Measurements from ENCODE around the gene CNTNAP2.
A peak's percentile ranks its signal among the peaks of the same experiment; 100 is the strongest.

CNTNAP2 gene

DNA sequence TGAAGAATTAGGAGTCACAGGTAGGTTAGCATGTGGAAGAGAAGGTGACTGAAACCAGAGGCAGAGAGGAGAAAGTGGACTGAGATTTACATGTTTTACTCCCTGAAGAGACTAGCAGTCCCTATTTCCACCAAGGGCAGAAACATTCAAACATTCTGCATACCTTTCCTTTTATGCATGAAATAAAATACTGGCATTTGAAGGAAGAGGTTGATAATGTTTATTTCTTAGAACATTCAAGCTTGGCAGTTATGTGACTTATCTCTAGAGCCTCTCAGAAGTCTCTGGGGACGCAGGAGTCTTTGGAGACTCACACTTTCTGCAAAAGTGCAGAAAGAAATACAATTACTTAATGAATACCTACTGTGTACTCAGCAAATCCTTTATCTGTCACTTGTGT, 1966.8 kb downstream of the CNTNAP2 start:
- DNase-seq: no peak

DNA sequence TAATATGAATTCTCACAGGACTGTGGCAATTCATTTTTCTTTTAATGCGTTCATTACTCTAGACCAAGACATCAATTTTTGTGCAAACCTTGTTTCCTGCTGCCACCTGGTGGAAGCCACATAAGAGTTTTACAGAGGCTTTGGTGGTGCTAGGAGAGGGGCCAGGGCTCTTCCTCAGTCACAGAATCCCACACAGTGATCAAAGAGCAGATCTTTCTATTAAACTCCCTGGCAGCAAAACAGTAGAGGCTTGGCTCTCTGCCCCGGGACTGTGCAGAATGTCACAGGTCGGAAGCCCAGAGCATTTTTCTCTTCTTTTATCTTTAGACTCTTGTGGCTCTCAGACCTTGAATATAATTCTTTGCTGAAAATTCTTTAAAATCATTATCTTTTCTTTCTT, 1967.5 kb downstream of the CNTNAP2 start:
- DNase-seq: peak; percentile 53

DNA sequence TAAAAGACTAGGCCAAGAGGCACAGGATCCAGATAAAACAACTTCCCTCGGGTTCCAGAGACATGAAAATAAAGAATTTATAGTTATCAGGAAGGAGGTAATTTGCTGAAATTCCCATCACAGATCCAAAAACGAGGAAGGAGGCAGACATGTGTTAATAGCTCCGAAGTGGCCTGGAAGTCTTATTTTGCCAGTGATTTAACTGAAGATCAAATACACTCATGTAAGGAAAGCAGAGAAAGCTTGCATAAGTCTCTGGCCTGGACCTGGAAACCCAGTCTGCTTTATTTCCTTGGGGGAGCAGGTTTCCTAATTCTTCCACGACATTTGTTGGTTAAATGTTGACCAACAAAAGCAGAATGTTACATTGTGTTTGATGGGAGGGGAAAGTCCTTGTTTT, 1975.3 kb downstream of the CNTNAP2 start:
- DNase-seq: no peak

DNA sequence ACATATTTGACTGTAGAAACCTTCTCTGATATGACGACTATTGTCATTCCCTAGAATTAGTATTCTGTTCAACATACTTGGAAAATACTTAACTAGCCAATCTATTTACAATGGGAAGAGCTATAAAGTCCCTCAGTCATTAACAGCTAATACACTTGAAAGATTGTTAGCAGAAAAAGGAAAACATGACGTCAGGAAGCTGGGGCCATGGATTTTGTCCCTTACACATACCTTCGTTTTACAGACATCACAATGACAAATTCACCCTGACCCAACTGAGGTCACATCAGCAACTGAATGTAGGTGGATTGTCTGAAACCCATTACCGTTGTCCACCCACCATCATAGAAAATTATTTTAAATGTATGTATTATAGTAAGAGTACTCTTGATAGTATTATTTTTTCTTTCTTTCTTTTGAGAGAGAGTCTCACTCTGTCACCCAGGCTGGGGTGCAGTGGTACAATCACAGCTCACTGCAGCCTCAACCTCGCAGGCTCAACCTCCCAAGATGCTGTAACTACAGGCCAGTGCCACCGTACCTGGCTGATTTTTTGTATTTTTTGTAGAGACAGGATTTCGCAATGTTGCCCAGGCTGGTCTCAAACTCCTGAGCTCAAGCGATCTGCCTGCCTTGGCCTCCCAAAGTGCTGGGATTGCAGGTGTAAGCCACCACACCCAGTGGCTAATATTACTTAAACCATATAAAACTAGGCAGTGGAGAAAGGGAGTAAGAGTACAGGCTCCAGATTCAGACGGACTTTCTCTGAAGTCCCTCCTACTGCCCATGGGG, 1977.0 kb downstream of the CNTNAP2 start:
- DNase-seq: no peak

DNA sequence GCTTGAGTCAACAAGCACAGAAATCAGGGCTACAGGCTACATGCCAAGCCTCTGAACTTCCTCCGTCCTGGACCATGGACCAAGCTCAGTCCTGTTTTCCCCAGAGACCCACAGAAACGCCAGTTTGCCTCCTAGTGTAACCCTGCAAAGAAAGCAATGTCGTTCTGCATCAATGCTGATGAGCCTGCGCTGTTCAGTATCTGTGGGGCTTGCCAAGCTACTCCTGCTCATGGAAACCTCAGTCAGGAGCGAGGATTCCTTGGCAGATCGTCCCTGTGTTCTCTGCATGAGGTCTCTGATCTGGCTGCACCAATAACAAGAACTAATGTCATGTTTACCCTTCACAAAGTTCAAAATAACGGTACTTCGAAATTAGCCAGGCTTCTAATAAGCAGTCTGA, 1978.5 kb downstream of the CNTNAP2 start:
- DNase-seq: no peak

DNA sequence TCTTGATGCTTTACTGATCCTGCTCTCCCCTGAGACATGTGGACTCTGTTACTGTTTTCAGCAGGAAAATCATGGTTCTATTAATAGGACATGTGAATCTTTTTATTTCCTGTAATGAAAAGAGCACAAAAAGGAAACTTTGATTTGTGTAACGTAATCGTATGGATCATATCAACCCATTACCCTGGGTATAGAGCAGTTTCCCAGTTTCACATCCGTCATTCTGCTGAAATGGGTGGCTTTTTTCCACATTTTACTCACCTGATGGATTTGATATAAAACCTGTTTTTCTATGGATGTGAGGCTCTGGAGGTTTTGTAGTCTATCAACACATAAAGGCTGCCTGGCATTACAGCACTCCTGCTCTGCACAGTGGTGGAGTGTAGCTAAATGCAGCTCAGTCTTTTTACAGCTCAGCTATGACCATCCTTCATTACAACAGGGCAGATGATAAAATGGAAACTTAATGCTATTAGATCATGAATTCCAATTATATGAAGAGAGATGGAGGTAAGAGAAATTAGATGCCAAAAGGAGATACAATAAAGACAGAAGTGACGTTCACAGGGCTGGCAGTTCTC, 1987.6 kb downstream of the CNTNAP2 start:
- DNase-seq: no peak

DNA sequence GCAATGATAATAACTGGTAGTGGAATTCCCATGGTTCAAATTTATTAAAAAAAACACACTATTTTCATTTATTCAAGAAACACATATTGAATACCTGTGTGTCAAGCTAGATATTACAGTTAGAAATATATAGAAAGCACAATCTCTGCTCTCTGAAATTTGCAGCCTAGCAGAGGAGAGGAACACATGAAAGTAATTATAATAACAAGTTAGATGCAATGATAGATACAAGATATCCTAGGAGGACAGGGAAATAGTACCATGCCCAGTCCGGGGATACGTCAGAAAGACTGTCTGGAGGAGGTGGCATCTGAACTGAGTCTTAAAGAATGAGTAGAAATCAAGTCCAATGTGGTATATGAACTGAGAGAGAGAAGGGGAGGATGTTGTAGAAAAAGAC, 1988.3 kb downstream of the CNTNAP2 start:
- no peak for DNase-seq

DNA sequence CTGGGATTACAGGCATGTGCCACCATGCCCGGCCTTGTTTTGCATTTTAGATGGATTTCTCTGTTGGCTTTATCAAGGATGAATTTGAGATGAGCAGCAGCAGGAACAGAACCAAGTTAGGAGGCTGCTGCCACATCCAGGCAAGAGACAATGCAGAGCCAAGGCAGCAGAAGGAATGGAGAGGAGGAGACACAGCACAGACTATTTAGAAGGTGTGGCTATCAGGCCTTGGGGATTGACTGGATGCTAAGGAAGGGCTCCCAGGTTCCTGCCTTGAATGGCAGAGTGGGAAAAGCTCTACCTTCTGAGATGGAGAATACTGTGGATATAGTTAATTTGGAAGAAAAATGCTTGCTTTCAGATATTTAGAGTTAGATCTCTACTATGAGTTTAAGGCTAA, 1989.3 kb downstream of the CNTNAP2 start:
- DNase-seq: no peak

DNA sequence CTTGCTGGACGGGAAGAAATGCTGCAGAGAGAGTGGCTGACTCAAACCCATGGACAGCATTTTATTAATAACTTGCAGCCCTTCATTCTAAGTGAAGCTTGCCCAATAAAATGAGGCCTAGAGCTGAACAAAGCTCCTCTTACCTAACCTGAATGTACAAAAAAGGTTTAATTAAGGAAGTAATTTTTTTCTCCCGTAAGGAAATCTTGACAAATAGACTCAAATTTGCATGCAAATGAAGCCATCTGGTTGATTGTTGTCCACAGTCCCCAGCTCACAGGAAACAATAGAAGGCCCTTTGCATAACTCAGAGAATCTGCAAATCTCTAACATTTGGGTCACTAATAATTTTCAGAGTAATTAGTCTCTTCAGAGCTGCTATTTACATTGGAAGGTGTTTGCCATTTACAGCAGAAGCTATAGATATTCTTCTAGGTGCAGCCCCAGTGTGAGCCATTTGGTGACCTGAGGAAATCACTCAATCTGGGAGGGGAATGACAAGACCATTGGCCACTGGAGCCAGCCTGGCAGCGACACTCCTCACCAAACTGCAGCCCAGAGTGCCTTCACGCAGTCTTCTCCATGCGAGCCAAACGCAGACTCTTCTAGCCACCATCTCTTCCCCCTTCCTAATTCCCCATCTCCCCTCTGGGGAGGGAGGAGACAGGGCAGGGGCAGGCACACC, 1991.0 kb downstream of the CNTNAP2 start:
- DNase-seq: no peak

DNA sequence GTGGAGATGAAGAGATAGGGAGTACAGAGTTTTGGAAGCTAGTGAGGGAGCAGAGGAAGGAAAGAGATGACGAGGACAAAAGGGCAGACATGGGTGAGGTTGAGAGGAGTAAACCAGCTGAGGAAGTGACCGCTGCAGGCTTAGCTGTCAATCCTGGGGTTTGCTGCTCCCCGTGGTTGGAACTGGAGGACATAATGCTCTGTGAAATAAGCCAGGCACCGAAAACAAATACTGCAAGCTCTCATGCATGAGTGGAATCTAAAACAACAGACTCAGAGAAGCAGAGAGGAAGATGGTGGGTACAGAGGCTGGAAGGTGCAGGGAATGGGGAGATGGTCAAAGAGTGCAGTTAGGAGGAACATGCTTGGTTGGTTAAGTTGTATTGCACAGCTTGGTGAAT, 1991.8 kb downstream of the CNTNAP2 start:
- no peak for DNase-seq

DNA sequence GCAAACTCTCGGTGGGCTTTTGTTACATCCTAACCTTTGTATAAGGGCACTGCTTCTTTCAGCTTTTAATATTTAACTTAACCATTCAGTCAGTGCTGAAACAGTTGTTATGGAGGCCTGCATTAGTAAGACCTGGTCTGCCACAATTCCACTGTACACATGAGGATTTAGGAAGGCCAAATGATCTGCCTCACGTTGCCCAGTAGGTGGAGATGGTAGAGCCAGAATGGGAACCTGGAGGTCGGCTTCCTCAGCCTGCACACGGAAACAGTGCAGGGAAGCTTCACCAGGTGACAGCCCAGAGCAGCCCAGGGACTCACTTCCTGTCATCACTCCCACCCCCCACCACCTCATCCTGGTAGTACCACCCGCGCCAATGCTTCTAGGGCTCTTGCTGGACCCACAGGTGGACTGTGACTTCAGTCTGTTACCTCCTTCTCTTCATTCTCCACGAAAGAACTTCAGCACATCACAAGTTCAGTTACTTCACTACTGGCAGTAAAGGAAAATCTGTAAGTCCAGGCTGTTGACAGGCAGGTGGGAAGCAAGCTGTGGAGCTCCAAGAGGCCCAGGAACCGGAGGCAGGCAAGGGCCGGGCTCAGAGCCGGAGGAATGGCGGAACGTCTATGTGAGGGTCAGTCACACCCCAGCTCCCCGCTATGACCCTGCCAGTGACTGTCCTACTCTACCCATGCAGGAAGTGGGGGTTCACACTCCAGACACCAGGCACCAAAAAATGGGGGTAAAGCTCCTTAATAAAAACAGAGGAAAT, 1993.7 kb downstream of the CNTNAP2 start:
- no peak for DNase-seq

DNA sequence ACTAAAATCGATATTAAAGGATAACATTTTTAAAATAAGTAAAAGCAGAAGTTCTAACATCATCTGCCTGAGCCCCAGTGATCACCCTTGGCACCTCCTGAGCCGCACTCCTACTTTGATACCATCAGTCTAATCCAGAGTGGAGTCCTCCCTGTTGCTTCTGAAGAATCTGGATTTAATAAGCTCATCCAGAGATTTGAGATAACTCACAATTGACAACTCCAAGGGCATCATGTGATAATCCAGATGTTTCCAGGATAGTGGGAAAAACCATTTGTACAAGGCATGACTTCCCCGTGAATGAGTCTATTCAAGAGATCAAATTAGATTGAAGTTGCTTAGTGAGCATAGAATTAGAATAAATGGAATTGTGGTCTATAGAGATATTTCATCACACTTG, 1998.2 kb downstream of the CNTNAP2 start:
- no peak for DNase-seq

DNA sequence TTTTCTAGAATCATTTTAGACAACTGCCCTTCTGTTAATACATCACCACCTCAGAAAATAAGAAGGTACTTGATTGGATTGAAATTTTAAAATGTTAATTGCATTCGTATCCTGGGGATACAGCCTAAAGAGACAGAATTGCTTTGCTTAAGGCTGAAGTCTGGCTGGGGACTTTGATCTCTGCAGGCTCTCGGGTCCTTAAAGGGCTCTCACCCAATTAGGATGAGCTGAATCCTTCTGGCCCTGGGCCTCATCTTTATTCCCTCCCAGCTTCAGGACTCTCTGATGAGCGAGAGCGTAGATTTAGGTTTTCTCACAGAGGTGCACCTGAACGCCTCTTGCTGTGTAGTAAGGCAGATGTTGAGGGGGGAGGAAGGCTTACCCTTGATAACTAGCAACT, 1998.7 kb downstream of the CNTNAP2 start:
- no peak for DNase-seq

DNA sequence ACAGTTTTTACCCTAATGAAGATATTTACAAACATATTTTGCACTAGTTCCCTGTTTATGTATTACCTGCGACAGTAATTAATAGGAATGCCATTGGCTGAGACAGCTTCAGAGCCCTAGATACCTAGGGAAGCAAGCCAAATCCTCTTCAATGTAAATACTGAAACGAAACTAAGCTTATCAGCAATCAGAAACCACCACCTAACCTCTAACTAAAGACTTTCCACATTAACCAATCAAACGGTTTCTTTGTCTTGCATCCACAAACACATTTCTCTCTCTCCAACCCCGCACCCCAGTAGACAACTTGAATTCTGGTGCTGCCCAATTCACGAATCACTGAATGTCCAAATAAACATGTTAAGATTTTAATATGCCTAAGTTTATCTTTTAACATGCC, 1999.6 kb downstream of the CNTNAP2 start:
- no peak for DNase-seq

DNA sequence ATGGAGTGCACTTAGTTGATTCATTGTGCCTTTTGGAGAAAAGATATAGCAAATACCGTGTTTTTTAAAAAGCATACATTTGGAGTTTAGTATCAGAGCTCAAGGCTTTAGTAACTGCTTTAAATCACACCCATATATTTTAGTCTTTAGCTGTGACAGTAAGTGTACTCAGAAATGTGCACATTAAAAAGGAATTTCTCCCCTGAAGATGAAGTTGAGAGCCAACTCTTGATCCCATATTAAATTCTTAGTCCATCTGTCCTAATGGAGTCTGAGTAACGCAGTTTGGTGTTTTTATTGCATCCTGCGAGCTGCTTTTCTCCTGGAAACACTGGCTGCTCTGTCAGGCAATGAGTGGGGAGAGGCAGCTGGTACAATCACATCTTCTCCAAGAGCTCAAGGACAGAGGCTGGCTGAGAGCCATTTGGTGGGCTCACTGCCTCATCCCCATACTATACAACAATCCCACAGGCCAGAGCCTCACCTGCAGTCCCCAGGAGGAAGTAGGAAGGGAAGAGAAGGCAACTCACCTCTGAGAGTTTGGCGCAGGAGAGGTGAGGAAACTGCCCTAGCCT, 2000.3 kb downstream of the CNTNAP2 start:
- no peak for DNase-seq

DNA sequence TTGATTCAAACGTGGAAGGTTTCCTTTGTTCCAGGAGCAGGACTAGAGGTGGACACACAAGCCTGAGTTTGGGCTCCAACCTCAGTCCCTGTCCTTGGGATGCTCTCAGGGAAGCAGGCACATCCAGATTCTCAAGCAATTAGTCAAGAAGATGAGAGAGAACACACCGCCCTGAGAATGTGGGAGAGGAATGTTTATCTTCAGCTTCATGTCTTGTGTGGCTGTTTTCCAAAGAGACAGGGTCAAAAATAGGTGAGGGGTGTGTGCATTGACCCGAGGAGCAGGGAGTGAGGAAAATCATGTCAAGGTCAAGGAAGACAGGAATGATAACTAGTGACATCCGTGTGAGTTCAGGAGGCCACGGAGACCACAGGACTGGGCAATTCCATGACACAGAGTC, 2001.8 kb downstream of the CNTNAP2 start:
- no peak for DNase-seq

DNA sequence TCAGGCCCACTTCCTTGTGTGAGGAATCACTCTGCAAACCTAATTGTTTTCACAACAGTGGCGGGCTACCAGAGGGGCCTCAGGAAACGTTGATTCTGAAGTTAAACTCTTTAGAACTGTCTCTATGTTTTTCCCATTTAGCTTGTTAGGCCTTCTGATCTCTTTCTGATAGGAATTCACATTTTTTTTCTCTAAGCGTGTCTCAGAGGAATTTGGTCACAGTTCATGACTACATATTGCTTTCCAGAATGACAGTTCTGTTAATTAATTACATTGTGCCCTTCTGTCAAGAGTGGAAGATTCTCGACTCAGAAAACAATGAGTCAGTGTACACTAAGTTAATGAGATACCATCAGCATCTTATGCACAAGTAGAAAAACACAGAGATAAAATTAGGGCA, 2004.8 kb downstream of the CNTNAP2 start:
- DNase-seq: no peak

DNA sequence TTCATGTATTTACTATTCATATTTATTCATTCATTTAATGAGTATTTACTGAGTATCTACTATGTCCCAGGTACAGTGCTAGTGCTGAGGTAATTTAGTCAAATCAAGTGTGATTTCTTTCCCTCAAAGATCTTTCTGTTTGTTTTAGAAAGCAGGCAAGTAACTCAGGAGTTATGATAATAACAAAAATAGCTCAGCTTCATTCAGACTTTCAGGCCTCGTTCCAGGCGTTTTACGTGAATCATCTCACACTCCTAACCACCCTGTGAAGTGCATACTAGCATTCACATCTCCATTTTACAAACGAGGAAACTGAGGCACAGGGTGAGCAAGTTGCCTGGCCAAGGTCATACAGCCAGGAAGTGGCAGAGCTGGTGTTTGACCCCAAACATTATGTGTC, 2005.2 kb downstream of the CNTNAP2 start:
- no peak for DNase-seq

DNA sequence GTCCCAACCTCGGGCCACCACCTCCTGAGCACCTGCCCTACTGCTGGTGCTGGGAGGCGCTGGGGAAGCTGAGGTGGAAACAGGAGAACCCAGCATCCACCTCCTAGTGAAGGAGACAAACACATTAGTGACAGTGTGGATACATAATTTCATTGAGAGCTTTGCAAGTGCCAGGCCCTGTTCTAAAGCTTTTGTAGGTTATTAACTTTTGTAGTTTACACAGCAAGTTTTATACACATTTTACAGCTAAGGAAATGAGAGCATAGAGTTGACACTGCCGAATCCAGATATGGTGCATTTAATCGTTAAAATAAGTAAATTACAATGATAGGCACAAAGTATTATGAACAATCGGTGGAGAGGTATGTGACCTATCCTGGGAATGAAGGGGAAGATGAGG, 2007.9 kb downstream of the CNTNAP2 start:
- no peak for DNase-seq

DNA sequence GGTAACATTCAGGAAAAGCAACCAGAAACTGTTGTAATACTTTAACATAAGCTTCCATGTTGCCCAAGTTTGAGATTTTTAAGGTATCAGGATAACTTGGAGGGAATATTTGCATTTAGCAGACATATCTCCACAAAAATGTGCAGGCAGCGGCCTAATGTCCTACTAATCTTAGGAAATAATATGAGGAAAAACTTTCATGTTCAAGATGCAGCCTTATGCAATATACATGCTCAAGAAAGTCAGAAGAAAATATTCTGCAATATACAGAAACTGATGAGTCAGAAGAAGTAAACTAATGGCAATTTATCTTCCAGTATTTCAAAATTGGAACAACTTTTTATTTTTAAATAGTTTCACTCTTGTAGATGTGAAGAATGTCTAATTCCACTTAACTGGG, 2010.8 kb downstream of the CNTNAP2 start:
- DNase-seq: no peak

DNA sequence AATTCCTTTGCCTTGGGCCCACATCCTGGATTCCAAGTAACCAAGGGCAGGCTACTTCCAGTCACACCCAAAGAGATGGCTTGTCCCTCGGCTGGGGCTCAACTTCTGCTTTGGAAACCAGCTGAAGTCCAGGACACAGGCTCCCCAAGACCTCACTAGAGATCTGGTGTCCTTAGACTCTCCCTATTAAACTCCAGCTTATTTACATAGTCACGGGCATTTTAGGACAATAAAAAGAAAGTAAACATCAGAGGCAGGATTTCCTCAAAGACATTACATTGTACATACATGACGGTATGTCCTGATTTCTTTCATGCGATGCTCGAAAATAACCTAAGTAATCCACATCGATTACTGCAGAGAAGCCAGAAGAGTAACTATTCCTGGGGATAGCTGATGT, 2012.4 kb downstream of the CNTNAP2 start:
- DNase-seq: no peak

DNA sequence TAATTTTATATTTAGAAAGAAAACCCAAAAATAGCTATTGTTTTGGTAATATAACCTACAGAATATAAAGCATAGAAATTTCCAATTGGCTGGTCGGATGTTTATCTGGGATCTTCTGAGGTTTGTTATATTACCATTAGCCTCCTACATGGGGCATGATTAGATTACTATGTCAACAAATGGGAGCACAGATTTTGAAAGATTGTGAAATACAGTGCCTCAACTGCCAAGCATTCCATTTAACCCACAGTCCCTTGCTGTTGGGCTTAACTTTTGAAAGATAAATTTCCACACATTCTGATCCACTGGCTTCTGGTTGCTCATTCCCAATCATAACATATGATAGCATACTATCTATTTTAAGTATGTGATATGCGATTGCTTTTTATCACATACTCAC, 2018.5 kb downstream of the CNTNAP2 start:
- no peak for DNase-seq

DNA sequence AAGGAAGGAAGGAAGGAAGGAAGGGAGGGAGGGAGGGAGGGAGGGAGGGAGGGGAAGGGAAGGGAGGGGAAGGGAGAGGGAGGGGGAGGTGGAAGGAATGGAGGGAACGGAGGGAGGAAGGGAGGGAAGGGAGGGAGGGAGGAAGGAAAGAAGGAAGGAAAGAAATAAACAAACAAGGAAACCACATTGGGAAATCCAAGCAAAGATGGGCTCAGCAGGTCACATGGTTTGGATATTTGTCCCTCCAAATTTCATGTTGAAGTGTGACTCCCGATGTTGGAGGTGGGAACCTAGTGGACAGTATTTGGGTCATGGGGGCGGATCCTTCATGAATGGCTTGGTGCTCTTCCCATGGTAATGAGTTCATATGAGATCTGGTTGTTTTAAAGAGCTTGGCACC, 2019.4 kb downstream of the CNTNAP2 start:
- DNase-seq: no peak

All from hematopoietic multipotent progenitor cell treated with erythropoietin and hydrocortisone succinate and interleukin-3 and kit ligand, for 8 days (in vitro differentiated cells).